IPS DF 4.7 (cell line): Measurements from ENCODE around the gene SCRT2.

ENCODE experiments used
- DNase-seq: peaks from one replicate; pipeline ENCODE4 v3.0.0-alpha.2; 2013; ENCODE audit warnings: low spot score; ENCODE audit errors: extremely low read depth

The SCRT2 gene

DNA sequence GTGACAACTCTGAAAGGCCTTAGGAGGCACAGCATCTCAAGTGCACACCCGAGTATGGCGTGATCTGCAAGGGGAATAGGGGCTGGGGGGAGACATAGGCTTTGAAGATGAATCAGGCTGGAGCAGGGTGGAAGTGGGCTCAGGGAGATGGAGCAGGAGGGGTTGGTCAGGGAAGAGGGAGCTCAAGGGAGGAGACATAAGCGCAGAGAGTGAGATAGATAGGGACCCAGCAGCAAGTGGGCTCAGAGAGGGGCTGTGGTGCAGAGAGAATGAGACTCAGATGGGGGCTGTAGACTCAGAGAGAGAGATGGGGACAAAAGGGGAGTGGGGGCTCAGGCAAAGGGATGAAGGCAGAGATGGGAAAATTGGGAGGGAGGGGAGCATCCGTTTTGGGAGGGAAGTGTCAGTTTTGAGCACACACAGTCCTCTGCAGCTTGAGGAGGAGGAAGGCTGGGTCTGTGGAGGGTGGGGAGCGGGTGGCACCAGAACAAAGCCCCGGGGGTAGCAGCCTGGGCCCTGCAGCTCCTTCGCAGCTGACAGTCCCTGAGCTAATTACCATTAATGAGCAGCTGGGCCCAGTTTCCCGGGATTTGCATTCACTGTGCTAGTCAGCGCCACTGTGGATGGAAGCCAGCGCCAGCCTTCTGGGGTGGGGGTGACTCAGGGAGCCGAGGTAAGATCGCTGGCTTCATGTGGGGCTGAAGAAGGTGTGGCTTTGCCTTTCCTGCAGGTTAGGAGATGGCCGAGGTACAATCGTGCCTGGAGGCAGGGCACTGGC lies 41.3 kb downstream of the SCRT2 start:
- DNase-seq: no peak

DNA sequence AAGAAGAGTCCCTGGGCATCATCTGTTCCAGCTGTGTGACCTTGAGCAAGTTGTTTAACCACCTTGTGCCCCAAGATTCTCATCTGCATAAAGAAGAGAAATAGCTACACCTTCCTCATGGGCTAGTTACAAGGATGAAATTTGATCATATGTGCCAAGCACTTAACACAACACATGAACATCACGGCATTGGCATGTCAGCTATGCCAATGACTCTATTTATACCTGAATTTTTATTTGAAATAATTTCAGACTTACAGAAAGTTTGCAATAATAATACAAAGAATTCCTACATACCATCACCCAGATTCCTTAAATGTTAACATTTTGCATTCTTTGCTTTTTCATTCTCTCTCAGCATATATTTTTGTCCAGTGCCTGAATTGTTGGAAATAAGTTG lies 44.5 kb downstream of the SCRT2 start:
- DNase-seq: no peak

DNA sequence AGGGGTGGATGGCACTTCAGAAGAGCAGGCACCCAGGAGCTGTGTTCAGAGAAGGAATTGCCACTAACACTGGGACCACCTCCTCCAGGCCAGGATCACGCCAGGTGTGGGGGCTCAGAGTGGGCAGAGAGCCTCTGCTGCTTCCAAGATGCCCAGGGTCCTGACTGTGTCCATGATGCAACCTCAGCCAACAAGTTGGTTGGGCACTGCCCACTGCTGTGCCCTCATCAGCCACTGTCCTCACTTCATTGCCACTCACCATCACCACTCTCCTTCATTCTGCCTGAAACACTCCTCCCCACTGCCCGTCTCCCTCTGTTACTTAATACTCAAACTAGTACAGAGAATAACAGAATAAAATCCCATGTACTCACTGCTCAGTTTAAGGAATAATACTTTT lies 49.0 kb downstream of the SCRT2 start:
- no peak for DNase-seq

DNA sequence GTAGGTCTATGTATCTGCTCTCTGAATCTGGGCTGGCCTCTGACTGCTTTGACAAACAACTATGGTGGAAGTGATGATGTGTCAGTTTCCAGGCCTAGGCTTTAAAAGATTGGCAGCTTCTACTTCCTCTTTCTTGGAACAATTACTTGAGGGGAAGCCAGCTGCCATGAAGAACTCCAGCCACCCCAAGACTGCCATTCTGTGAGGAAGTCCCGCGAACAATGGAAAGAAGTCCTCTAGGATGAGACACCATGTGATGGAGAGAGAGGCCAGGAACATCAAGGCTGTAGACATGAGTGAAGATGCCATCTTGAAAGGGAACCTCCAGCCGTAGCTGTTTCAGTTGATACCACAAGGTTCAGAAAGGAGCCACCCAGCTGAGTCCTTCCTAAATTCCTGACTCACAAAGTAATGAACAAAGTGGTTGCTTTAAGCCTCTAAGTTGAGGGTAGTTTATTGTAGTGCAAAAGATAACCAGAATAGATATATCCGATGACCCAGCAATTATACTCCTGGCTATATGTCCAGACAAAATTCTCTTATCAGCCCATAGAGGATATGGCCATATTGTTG lies 50.2 kb downstream of the SCRT2 start:
- no peak for DNase-seq

DNA sequence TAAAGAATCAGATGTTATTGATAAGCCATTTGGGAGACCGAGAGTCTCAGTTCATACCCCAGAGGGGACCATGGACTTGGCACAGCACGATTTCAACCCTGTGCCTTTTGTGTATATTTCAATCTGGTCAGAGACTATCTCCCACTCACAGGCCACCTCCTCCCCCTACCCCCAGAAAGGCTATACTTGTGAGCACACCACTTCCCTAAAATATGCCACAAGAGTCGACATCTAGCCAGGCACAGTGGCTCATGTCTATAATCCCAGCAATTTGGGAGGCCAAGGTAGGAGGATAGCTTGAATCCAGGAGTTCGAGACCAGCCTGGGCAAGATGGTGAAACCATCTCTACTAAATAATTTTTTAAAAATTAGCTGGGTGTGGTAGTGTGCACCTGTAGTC lies 51.9 kb downstream of the SCRT2 start:
- DNase-seq: no peak

GRCh38 chr20:623021-623420 lies 52.6 kb downstream of the SCRT2 start:
- no peak for DNase-seq

DNA sequence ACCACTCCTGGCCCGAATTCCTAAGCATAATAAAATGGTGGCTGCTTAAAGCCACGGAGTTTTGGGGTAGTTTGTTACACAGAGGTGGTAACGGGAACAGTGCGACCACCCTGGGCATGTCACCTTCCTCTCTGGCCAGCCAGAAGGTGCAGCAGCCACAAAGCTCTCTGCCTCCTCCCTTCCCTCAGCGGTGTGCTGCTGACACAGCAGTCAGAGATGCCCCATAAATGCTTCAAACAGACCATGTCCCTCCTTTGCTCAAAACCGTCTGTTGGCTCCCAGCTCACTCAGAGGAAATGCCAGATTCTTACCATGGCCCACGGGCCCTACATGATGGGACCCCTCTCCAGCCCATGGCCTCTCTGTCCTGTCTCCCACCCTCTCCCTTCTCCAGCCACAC lies 53.4 kb downstream of the SCRT2 start:
- no peak for DNase-seq

DNA sequence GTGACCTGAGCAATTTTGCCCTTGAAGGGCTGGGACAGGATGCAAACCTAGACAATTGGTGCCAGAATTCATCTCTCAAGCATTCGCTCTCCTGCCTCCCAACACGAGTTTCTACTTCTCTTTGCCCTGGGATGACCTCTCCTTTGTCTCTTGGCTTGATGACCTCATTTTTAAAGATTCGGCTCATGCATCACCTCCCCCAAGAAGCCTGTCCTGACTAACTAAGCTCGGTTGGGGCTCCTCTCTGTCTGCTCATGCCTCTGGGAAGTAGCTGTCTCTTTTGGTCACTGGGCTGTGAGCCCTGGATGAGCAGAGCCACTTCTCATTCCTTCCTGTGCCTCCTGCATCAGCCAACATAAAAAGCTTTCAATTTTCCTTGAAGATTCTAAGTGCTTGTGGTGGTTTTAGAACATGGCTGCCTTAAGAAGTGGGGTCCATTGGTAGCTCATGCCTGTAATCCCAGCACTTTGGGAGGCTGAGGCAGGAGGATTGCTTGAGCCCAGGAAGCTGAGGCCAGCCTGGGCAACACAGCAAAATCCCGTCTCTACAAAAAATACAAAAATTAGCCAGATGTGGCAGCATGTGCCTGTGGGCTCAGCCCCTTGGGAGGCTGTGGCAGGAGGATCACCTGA lies 54.4 kb downstream of the SCRT2 start:
- DNase-seq: no peak

- DNase-seq: no peak
These were observed 55.4 kb downstream of the SCRT2 start for GRCh38 chr20:620246-620645.

- no peak for DNase-seq
These were observed 56.6 kb downstream of the SCRT2 start for GRCh38 chr20:618980-619379.

GRCh38 chr20:617934-618690 lies 57.5 kb downstream of the SCRT2 start:
- DNase-seq: no peak

DNA sequence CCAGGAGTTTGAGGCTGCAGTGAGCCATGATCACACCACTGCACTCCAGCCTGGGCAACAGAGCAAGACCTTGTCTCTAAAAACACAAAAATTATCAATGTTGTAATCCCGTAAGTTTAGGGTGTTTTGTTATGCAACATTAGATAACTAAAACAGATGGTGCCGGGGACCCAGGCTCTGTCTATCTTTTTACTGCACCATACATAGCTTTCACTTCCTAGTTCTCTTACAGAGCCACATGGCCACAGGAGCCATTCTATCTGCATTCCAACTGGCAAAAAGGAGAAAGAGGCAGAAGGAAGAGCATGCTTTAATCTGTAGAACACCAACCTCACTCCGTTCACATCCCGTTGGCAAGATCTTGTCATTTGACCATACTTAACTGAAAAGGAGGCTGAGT lies 60.1 kb downstream of the SCRT2 start:
- DNase-seq: no peak

GRCh38 chr20:611843-612185 lies 63.8 kb downstream of the SCRT2 start:
- DNase-seq: no peak
